Measurements from ENCODE around the gene SF3B2.
"Not testable (repeated sequence)": the region's sequence is repeated elsewhere in the genome, so short reads cannot be mapped to it uniquely, and the experiment has no call there.

The SF3B2 gene

GRCh38 chr11:66016793-66017177 lies 35.4 kb upstream of the SF3B2 start:
- no peak for DNase-seq

DNA sequence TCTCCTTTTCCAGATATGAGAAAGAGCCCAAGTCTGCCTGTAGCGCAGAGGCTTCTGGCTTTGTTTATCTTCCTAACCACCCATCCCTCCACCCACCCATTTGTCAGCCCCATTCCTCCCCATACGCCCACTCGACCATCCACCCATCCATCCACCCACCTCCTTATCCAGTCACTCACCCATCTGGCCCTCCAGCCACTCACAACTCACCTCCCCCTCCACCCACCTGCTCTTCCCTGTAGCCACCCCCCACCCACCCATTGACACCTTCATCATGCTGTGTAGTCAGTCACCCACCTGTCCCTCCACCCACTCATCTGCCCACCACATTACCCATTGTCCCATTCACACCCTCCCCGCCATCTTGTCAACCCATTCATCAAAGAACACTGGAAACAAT lies 34.8 kb upstream of the SF3B2 start:
- DNase-seq, result peak; percentile 63

GRCh38 chr11:66020212-66020611 lies 32.0 kb upstream of the SF3B2 start:
- DNase-seq, result no peak

DNA sequence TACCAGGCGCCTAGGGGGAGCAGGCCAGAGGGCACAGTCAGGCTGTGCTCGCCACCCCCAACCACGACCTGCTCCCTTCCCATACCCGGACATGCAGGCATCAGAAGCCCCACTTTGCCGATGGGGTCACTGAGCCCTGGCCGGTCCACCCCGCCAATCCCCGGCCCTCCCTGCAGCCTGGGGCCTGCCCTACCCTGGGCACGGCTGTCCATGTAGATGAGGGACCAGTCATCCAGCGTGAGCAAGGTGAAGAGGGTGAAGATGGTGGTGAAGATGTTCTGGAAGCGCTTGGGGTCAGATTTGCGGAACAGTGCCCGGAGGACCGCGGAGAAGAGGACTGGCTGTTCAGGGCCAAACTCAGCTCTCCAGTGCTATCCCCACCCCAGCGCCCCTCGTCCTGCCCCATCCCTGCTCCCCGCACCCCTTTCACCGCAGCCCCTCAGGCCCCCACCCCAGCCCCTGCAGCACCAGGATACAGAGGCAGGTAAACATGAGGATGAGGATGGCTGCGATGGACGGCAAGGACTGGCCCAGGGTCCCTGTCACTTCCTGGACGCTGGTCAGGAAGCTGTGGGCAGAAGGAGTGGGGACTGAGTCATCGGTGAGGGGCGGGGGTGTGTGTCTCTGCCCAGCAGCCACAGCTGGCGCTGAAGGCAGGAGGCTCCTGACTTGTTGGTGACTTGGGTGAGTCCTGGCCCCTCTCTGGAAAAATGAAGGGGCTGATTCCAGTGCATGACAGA lies 31.4 kb upstream of the SF3B2 start:
- DNase-seq, result no peak

- DNase-seq, result peak; percentile 78
Measured at GRCh38 chr11:66022401-66023185, 29.6 kb upstream of the SF3B2 start.

DNA sequence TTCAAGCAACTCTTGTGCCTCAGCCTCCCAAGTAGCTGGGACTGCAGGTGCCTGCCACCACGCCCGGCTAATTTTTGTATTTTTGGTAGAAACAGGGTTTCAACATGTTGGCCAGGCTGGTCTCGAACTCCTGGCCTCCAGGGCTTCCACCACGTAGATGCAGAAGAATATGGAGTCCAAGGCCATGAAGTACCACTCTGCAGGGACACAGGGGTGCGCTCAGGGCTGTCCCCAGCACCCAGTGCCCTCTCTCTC lies 29.1 kb upstream of the SF3B2 start:
- DNase-seq, result not testable (repeated sequence)

DNA sequence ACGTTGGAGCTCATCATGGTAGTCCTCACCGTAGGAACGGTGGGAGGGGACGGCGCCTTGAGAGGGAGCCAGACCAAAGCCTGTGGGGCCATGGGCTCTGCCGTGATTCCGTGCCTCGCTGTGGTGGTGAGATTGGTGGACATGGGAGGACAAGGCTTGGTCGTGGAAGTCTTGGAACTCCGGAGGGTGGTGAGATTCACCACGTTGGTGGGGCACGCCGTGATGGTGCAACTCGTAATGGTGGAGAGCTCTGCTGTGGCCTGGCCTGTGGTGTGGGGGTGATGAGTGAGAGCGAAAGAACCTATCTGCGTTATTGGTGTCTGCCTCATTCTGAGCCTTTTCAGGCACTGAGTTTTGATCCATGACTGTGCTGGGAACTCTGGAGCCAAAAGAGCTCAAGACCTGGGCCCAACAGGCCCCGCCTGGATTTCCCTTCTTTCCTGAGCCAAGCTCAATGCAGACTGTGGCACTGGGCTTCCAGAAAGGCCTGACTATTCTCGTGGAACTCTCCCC lies 26.1 kb upstream of the SF3B2 start, which contains the start of gene CATSPER1:
Gene CATSPER1, minus strand, starts transcription at position 463 of the 513 bp plus-strand sequence. Its CDS starts 100 bp downstream, at position 363.
- no peak for DNase-seq

DNA sequence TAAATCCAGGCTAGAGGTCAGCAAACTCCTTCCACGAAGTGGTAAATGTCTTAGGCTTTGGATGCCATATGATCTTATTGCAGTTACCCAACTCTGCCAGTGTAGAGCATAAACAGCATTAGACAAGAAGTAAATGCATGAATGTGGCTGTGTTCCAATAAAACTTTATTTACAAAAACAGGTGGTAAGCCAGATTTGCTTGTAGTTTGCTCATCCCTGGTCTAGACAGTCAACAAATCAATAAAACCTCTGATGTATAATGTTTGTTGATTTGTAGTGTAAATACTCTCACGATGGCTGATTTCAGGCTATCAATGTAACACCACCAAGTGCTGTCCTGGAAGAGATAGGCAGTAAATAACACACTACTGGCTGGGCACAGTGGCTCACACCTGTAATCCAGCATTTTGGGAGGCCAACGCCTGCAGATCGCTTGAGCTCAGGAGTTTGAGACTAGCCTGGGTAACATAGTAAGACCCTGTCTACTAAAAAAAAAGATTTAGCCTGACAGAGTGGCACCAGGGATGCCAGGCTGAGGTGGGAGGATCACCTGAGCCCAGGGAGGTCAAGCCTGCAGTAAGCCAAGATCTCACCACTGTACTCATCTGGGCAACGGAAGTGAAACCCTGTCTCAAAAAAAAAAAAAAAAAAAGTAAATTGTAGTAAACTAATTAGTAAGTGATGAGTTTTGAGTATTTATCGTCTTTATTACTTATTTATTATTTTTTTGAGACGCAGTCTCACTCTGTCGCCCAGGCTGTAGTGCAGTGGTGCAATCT lies 19.0 kb upstream of the SF3B2 start:
- no peak for DNase-seq

GRCh38 chr11:66035653-66036333 lies 16.4 kb upstream of the SF3B2 start:
- no peak for DNase-seq

DNA sequence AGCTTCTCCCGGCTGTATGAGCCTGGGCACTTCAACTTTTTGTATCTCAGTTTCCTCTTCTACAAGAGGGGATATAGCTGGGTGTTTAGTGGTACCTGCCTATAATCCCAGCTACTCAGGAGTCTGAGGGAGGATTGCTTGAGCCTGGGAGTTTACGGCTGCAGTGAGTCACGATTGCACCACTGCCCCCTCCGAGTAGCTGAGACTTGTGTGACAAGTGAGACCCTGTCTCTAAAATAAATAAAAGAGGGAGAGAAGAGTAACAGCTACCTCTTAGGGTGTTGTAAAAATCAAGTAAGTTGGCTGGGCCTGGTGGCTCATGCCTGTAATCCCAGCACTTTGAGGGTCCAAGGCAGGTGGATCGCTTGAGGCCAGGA lies 15.8 kb upstream of the SF3B2 start:
- DNase-seq, result no peak

- DNase-seq, result no peak
Measured at GRCh38 chr11:66037327-66037726, 14.8 kb upstream of the SF3B2 start.

DNA sequence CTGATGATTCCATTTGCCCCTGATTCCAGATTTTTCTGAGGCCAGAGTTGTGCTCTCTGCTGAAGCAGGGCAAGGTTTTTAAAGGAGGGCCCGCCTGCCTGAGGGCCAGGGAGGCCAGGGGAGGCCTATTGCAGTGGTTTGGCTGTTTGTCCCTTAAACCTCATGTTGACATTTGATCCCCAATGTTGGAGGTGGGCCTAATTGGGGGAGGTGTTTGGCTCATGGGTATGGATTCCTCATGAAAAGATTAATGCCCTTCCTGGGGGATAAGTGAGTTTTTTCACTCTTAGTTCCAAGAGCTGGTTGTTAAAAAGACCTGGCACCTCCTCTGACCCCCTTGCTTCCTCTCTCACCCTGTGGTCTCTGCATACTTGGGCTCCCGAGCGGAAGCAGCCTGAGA lies 12.4 kb upstream of the SF3B2 start:
- no peak for DNase-seq

GRCh38 chr11:66042227-66042995 lies 9.8 kb upstream of the SF3B2 start:
- no peak for DNase-seq

DNA sequence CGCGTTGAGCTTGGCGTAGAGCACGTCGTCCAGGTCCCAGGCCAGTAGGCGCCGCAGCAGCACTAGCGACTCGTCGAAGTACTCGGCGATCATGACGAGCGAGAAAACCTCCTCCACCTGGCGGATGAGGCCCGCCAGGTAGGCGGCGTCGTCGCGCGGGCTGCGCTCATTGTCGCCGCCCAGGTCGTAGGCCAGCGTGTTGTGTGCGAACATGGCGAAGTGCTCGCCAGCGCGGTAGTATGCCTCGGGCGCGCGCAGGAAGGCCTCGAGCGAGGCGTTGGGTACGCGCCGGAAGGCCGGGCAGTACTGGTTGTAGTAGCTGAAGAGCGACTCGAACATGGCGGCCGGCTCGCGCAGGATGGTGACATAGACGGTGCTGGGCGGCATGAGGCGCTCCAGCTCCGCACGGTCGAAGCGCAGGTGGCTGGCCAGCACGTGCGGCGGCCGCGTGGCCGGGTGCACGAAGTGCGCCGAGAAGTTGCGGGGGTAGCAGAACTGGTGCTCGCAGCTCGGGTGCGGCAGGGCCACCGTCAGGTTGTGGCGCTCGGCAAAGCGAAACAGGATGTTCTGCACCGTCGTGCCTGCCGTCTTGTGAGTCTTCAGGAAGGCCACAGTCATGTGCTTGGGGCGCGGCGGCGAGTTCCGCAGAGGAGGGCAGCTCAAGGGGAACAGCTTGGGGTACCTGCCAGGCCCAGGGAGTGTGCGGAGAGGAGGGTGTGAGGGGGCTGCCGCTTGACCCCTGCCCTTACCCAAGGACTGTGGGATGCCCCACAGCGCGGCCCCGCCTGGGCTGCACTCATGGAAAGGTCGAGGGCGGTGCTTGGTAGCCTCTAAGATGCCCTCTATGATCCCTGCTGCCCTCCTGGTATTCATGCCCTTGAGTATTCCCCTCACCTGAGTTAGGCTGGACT lies 8.9 kb upstream of the SF3B2 start:
- DNase-seq, result no peak

- DNase-seq, result no peak
Measured at GRCh38 chr11:66044757-66045156, 7.4 kb upstream of the SF3B2 start.

DNA sequence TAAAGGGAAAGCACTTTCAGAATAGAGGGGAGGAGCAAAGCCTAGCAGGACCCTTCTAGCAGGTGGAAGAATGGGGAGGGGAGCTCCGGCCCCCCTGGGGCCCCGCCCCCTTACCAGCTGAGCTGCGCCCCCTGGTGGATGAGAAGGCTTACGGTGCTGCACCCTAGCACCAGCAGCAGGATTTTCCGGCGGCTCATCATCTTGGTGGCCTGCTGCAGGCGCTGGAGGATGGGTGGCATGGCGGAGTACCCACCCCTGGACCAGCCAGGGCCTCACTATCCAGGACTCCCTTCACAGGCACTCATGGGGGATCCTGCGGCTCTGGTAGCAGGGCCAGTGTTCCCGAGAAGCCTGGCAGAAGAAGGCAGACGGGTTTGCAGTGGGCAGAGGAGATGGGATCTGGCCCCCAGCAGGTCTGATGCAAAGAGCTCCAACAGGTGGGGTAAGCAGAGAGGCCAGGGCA lies 7.0 kb upstream of the SF3B2 start:
- peak; percentile 81 for DNase-seq

DNA sequence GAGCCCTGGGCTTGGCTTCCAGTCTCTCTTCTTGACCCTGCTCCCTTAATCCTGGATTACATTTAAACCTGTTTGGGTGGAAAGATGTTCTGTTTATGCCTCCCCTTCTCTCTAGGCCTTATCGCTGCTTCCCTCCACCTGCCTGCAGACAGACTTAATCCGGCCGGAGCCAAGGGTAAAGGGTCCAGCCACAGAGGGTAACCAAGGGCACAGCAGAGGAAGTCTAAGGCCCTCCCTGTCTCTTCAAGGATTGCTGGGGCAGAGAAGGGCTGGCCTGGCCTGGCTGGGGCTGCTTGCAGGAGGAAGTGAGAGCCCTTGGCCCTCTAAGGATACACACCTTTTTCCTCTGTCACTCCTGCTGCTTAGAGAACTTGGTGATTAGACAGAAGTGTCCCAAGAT lies 5.3 kb upstream of the SF3B2 start:
- no peak for DNase-seq

DNA sequence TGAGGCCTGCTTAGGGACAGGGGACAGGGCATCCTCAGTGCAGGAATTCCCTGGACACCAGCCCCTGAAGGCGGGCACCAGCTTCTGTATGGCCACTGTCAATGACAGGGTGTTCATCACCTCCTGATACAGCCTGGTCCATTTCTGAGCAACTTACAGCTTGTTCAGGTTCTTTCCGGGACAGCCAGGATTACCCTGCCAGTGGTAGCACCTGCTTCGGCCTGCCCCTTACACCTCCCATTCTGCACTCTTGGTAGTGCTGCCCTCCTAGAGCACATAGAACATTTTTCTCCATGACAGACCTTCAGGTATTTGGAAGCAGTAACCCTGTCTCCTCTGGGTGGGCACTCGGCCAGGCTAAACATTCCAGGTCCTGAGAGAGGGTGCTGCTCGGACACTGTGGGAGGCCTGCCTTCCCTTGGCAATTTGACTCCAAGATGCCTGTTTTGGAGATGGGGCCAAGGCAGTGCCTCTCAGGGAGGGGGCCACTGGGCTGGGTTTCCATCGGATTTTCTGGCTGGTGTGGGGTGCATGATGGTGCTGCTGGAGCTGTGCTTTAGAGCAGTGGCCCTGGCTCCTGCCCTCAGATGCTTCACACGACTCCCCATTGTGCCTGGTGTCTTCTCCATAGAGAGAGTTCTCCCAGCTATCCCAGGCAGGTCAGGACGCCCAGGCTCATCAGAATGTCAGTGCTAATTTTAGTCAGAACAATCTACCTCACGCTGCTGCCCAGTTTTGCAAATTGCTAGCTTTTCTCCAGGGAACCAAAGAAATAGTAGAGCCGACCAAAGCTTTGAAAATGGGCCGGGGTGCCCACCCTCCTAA lies 4.4 kb upstream of the SF3B2 start:
- no peak for DNase-seq

GRCh38 chr11:66048547-66049323 lies 3.4 kb upstream of the SF3B2 start, which contains the start of gene GAL3ST3:
TSS of gene GAL3ST3 (minus strand) at chr11:66049161. CDS start at chr11:66045415, 3,746 bp downstream.
- DNase-seq, result no peak

All from activated T-cell treated with anti-CD3 and anti-CD28 coated beads for 4 hours (primary cell).